ENCODE data around the gene RASSF5. TPM values are rescaled to one million over a fixed set of nuclear protein-coding genes. Genes with fewer than 3 reads are reported as not detected.

The RASSF5 gene
- polyA plus RNA-seq, 1 of the 3 experiments (the other 2 are of a cell fraction), result 2.2 TPM

DNA sequence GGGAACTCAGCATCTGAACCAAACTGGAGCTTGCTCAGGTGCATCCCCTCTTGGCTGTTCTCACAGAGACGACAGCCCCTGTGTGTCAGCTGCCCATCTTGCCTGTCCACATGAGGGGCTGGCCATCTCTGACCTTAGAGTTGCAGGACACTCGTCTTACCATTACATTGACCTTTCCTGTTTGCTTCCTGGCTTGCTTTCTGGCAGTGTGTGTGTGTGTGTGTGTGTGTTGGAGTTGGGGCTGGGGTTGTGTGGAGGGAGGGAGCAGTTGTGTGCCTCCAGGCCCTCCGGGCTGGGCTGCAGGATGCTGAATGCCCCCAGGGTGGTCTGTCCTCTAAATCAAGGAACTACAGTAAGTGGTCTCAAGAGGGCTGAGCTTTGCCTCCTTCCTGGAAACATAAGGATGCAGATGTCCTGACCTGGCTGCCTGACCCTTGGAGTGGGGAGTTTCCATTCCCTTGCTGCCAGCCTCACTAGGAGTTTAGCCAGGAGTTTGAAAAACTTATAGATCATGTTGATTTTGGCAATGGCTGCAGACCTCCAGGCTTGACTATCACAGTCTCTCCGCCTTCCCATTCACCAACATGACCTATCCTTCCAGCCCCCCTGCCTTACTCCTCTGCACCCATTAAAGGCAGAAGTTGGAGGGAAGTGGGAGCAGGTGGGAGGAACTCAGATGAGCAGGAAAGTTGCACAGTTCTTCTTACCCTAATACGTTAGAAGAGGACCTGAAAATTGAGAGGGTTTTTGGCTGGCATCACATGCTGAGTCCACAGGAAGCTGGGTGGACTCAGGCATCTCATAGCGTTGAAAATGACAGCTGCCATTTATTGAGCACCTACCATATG, 19.0 kb downstream of the RASSF5 start:
- Histone ChIP-seq H3K27ac (ENCODE audit: low read depth in 2 of 2, low read length in 1 of 2) (no peak overlapping the region), H3K4me3 (ENCODE audit: low read depth in 2 of 2, low read length in 1 of 2) (no peak overlapping the region), H3K27me3 (ENCODE audit: insufficient read depth) (no peaks in the 10 kb centered on the region), H4K20me1 (ENCODE audit: insufficient read depth) (no peaks in the 10 kb centered on the region), H3F3A (replicated peaks; ENCODE audit: insufficient read depth) (no peaks in the 10 kb centered on the region), H3K4me1 (ENCODE audit: control insufficient read depth in 1 of 2, insufficient read depth in 2 of 2, low read depth in 1 of 2, low read length in 1 of 2) (no peaks in the 10 kb centered on the region), H3K9ac (no peak overlapping the region), H3K9me3 (no peaks in the 10 kb centered on the region), H3K4me2 (no peak overlapping the region), H3K9me2 (no peaks in the 10 kb centered on the region), H2AFZ (ENCODE audit: low read depth) (no peak overlapping the region), H3K79me2 (ENCODE audit: insufficient read depth) (no peaks in the 10 kb centered on the region), H3K36me3 (replicated peaks in 1 of 2; ENCODE audit: control insufficient read depth in 1 of 2, insufficient read depth in 2 of 2, low read length in 1 of 2) (no peaks in the 10 kb centered on the region)
- CTCF ChIA-PET, result interaction anchor here (1.3 to 1.7 kb wide), 4 partner anchors 9 to 49 kb away, joined by 3 to 7 read pairs (median 4); no protein-coding TSS in a partner anchor
- 65% methylated on average over 4 of the region's 6 CpGs for WGBS (ENCODE audit: low lambda C conversion rate)
- DNase-seq, result no peak
- TF ChIP-seq CHD2 (IDR thresholded peaks at IDR 0.05; ENCODE audit: low read length, partially characterized antibody), result no peak
- TF ChIP-seq, protein P1, sequence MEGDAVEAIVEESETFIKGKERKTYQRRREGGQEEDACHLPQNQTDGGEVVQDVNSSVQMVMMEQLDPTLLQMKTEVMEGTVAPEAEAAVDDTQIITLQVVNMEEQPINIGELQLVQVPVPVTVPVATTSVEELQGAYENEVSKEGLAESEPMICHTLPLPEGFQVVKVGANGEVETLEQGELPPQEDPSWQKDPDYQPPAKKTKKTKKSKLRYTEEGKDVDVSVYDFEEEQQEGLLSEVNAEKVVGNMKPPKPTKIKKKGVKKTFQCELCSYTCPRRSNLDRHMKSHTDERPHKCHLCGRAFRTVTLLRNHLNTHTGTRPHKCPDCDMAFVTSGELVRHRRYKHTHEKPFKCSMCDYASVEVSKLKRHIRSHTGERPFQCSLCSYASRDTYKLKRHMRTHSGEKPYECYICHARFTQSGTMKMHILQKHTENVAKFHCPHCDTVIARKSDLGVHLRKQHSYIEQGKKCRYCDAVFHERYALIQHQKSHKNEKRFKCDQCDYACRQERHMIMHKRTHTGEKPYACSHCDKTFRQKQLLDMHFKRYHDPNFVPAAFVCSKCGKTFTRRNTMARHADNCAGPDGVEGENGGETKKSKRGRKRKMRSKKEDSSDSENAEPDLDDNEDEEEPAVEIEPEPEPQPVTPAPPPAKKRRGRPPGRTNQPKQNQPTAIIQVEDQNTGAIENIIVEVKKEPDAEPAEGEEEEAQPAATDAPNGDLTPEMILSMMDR (IDR thresholded peaks at IDR 0.05), result no peak
- TF ChIP-seq, protein P2, sequence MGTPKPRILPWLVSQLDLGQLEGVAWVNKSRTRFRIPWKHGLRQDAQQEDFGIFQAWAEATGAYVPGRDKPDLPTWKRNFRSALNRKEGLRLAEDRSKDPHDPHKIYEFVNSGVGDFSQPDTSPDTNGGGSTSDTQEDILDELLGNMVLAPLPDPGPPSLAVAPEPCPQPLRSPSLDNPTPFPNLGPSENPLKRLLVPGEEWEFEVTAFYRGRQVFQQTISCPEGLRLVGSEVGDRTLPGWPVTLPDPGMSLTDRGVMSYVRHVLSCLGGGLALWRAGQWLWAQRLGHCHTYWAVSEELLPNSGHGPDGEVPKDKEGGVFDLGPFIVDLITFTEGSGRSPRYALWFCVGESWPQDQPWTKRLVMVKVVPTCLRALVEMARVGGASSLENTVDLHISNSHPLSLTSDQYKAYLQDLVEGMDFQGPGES (IDR thresholded peaks at IDR 0.05; ENCODE audit: low read depth, low read length), result no peak
- no peak for TF ChIP-seq GABPA (IDR thresholded peaks at IDR 0.05; ENCODE audit: low read depth)
- TF ChIP-seq, protein P3, sequence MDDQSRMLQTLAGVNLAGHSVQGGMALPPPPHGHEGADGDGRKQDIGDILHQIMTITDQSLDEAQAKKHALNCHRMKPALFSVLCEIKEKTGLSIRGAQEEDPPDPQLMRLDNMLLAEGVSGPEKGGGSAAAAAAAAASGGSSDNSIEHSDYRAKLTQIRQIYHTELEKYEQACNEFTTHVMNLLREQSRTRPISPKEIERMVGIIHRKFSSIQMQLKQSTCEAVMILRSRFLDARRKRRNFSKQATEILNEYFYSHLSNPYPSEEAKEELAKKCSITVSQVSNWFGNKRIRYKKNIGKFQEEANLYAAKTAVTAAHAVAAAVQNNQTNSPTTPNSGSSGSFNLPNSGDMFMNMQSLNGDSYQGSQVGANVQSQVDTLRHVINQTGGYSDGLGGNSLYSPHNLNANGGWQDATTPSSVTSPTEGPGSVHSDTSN (IDR thresholded peaks at IDR 0.05), result no peak
- TF ChIP-seq, protein P4, sequence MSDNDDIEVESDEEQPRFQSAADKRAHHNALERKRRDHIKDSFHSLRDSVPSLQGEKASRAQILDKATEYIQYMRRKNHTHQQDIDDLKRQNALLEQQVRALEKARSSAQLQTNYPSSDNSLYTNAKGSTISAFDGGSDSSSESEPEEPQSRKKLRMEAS (IDR thresholded peaks at IDR 0.05; ENCODE audit: low read depth), result no peak
- TF ChIP-seq TCF12 (IDR thresholded peaks at IDR 0.05), result no peak
- TF ChIP-seq RAD21 (IDR thresholded peaks at IDR 0.05; ENCODE audit: low read length), result no peak
- TF ChIP-seq YY1 (IDR thresholded peaks at IDR 0.05; ENCODE audit: low read depth), result no peak
- no peak for TF ChIP-seq POLR2AphosphoS5 (IDR thresholded peaks at IDR 0.05; ENCODE audit: low read depth, low read length)
- TF ChIP-seq, protein P5, sequence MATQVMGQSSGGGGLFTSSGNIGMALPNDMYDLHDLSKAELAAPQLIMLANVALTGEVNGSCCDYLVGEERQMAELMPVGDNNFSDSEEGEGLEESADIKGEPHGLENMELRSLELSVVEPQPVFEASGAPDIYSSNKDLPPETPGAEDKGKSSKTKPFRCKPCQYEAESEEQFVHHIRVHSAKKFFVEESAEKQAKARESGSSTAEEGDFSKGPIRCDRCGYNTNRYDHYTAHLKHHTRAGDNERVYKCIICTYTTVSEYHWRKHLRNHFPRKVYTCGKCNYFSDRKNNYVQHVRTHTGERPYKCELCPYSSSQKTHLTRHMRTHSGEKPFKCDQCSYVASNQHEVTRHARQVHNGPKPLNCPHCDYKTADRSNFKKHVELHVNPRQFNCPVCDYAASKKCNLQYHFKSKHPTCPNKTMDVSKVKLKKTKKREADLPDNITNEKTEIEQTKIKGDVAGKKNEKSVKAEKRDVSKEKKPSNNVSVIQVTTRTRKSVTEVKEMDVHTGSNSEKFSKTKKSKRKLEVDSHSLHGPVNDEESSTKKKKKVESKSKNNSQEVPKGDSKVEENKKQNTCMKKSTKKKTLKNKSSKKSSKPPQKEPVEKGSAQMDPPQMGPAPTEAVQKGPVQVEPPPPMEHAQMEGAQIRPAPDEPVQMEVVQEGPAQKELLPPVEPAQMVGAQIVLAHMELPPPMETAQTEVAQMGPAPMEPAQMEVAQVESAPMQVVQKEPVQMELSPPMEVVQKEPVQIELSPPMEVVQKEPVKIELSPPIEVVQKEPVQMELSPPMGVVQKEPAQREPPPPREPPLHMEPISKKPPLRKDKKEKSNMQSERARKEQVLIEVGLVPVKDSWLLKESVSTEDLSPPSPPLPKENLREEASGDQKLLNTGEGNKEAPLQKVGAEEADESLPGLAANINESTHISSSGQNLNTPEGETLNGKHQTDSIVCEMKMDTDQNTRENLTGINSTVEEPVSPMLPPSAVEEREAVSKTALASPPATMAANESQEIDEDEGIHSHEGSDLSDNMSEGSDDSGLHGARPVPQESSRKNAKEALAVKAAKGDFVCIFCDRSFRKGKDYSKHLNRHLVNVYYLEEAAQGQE (IDR thresholded peaks at IDR 0.05; ENCODE audit: low read depth, low read length), result no peak
- TF ChIP-seq EP300 (IDR thresholded peaks at IDR 0.05; ENCODE audit: borderline replicate concordance in 1 of 2, low read depth in 1 of 2, low read length in 1 of 2), result no peak
- no peak for TF ChIP-seq FOSL2 (IDR thresholded peaks at IDR 0.05; ENCODE audit: borderline replicate concordance, low read depth)
- TF ChIP-seq NFIC (IDR thresholded peaks at IDR 0.05; ENCODE audit: borderline replicate concordance), result no peak
- no peak for TF ChIP-seq JUND (IDR thresholded peaks at IDR 0.05)
- no peak for TF ChIP-seq ELF1 (IDR thresholded peaks at IDR 0.05)
- TF ChIP-seq GATA2 (CRISPR knock-in tag; IDR thresholded peaks at IDR 0.05), result no peak
- TF ChIP-seq, protein P6, sequence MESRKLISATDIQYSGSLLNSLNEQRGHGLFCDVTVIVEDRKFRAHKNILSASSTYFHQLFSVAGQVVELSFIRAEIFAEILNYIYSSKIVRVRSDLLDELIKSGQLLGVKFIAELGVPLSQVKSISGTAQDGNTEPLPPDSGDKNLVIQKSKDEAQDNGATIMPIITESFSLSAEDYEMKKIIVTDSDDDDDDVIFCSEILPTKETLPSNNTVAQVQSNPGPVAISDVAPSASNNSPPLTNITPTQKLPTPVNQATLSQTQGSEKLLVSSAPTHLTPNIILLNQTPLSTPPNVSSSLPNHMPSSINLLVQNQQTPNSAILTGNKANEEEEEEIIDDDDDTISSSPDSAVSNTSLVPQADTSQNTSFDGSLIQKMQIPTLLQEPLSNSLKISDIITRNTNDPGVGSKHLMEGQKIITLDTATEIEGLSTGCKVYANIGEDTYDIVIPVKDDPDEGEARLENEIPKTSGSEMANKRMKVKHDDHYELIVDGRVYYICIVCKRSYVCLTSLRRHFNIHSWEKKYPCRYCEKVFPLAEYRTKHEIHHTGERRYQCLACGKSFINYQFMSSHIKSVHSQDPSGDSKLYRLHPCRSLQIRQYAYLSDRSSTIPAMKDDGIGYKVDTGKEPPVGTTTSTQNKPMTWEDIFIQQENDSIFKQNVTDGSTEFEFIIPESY (IDR thresholded peaks at IDR 0.05; ENCODE audit: borderline replicate concordance, low read depth), result no peak
- TF ChIP-seq, protein P7, sequence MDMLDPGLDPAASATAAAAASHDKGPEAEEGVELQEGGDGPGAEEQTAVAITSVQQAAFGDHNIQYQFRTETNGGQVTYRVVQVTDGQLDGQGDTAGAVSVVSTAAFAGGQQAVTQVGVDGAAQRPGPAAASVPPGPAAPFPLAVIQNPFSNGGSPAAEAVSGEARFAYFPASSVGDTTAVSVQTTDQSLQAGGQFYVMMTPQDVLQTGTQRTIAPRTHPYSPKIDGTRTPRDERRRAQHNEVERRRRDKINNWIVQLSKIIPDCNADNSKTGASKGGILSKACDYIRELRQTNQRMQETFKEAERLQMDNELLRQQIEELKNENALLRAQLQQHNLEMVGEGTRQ (IDR thresholded peaks at IDR 0.05; ENCODE audit: borderline replicate concordance, low read depth, low read length), result no peak
- POLR2A ChIA-PET, result no interaction called here
